GM12878 (cell line): ENCODE results near the gene MRPL30.
A peak's percentile ranks its signal among the peaks of the same experiment; 100 is the strongest.

Experiments used
- CTCF ChIP-seq, 3 experiments: IDR thresholded peaks in 2 of 3; conservative IDR thresholded peaks in 1 of 3; 2 replicates each; pipeline ENCODE4 v1.5.1; 2011; ENCODE audit warnings: low read depth in 3 of 3, low read length in 3 of 3, mild to moderate bottlenecking in 3 of 3, control low read depth in 2 of 3, moderate library complexity in 2 of 3, inconsistent platforms in 1 of 3, mixed read lengths in 1 of 3; ENCODE audit not compliant: control insufficient read depth in 2 of 3, insufficient read depth in 1 of 3; ENCODE audit errors: extremely low read depth in 1 of 3
- EED ChIP-seq: sonication (generic); IDR thresholded peaks from 2 replicates; pipeline ENCODE4 v1.6.1; 2016; ENCODE audit warnings: antibody characterized with exemption, low read depth
- EP300 ChIP-seq, 2 experiments: fragments of 150-350 bp in 1 of 2; IDR thresholded peaks; 2 replicates each; pipeline ENCODE4 v1.6.1; 2011 to 2012; ENCODE audit warnings: low read depth in 2 of 2, low read length in 2 of 2, borderline replicate concordance in 1 of 2, improper control_type of control experiment in 1 of 2, inconsistent platforms in 1 of 2; ENCODE audit not compliant: control insufficient read depth in 1 of 2
- NRF1 ChIP-seq: conservative IDR thresholded peaks from 2 replicates; pipeline ENCODE4 v1.6.1; 2011; ENCODE audit warnings: mild to moderate bottlenecking, low read depth, low read length, improper control_type of control experiment
- PBX3 ChIP-seq: IDR thresholded peaks from 2 replicates; pipeline ENCODE4 v1.6.1; 2011; ENCODE audit warnings: mild to moderate bottlenecking, low read depth, low read length, moderate library complexity; ENCODE audit not compliant: insufficient replicate concordance
- PML ChIP-seq: IDR thresholded peaks from 2 replicates; pipeline ENCODE4 v1.6.1; 2012; ENCODE audit warnings: low read length, inconsistent platforms
- POLR2A ChIP-seq: IDR thresholded peaks from 2 replicates; pipeline ENCODE4 v1.6.1; 2011; ENCODE audit warnings: low read depth, mild to moderate bottlenecking, low read length
- RAD21 ChIP-seq: IDR thresholded peaks from 2 replicates; pipeline ENCODE4 v1.6.1; 2011; ENCODE audit warnings: mild to moderate bottlenecking, low read depth, low read length, moderate library complexity; ENCODE audit not compliant: insufficient read depth
- RFX5 ChIP-seq: IDR thresholded peaks from 2 replicates; pipeline ENCODE4 v1.6.1; 2011; ENCODE audit warnings: low read depth, low read length, improper control_type of control experiment
- SUPT20H ChIP-seq: IDR thresholded peaks from 2 replicates; pipeline ENCODE4 v1.6.1; 2011; ENCODE audit warnings: low read depth, mild to moderate bottlenecking, low read length, moderate library complexity, borderline replicate concordance; ENCODE audit not compliant: control insufficient read depth
- SUZ12 ChIP-seq: fragments of 200-600 bp; sonication (generic); IDR thresholded peaks from one replicate; pipeline ENCODE4 v1.6.1; 2018; ENCODE audit warnings: antibody characterized with exemption, mild to moderate bottlenecking; ENCODE audit not compliant: unreplicated experiment
- TARDBP ChIP-seq: IDR thresholded peaks from 2 replicates; pipeline ENCODE4 v1.6.1; 2016; ENCODE audit warnings: borderline replicate concordance

GRCh38 chr2:99154643-99155536 lies 26.1 kb upstream of the MRPL30 start, which contains the start of the genes LIPT1 and TSGA10:
- TF ChIP-seq RAD21, result no peak
- peak; percentile 97 for TF ChIP-seq POLR2A
- peak; percentile 94 for TF ChIP-seq PML
- no peak for TF ChIP-seq CTCF (IDR thresholded peaks at IDR 0.05 in 2 of 3, conservative IDR thresholded peaks at IDR 0.05 in 1 of 3; ENCODE audit: control insufficient read depth in 2 of 3, extremely low read depth in 1 of 3, insufficient read depth in 1 of 3, low read depth in 3 of 3, low read length in 3 of 3)
- no peak for TF ChIP-seq SUPT20H
- no peak for TF ChIP-seq PBX3
- TF ChIP-seq SUZ12, result no peak
- peak; percentile 87 for TF ChIP-seq EED
- TF ChIP-seq RFX5, result no peak
- peak; percentile 32 to 55; a peak in 2 of 4 replicates for TF ChIP-seq EP300 (IDR thresholded peaks at IDR 0.05; ENCODE audit: borderline replicate concordance in 1 of 2, control insufficient read depth in 1 of 2, low read depth in 2 of 2, low read length in 2 of 2)
- 0 out of 2 replicates have a peak, but pooled peaks have one; percentile 44 for TF ChIP-seq TARDBP
- 0 out of 2 replicates have a peak, but pooled peaks have one; percentile 13 for TF ChIP-seq NRF1
